ENCODE results near the gene BRS3.

DNA sequence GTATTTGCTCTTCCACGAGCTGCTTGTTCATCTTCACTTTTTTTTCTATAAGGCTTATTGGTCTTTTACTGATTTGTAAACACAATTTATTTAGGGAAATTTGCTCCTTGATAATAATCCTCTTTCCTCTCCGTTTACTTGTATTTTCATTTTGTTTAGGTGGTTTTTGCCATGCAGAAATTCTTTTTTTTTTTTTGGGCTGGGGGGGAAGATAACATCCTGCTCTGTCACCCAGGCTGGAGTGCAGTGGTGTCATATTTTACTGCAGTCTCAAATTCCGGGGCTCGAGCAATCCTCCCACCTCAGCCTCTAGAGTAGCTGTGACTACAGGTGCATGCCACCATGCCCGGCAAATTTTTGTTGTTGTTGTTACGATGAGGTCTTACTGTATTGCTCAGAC, 31.6 kb upstream of the BRS3 start:
- no peak for TF ChIP-seq CHD2 (IDR thresholded peaks at IDR 0.05; ENCODE audit: borderline replicate concordance, low read depth, low read length)
- TF ChIP-seq, protein P1, sequence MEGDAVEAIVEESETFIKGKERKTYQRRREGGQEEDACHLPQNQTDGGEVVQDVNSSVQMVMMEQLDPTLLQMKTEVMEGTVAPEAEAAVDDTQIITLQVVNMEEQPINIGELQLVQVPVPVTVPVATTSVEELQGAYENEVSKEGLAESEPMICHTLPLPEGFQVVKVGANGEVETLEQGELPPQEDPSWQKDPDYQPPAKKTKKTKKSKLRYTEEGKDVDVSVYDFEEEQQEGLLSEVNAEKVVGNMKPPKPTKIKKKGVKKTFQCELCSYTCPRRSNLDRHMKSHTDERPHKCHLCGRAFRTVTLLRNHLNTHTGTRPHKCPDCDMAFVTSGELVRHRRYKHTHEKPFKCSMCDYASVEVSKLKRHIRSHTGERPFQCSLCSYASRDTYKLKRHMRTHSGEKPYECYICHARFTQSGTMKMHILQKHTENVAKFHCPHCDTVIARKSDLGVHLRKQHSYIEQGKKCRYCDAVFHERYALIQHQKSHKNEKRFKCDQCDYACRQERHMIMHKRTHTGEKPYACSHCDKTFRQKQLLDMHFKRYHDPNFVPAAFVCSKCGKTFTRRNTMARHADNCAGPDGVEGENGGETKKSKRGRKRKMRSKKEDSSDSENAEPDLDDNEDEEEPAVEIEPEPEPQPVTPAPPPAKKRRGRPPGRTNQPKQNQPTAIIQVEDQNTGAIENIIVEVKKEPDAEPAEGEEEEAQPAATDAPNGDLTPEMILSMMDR (IDR thresholded peaks at IDR 0.05 in 2 of 3, conservative IDR thresholded peaks at IDR 0.05 in 1 of 3; ENCODE audit: control insufficient read depth in 2 of 3, extremely low read depth in 1 of 3, insufficient read depth in 1 of 3, low read depth in 3 of 3, low read length in 3 of 3) = no peak
- no peak for TF ChIP-seq NFYB (IDR thresholded peaks at IDR 0.05; ENCODE audit: insufficient read depth, low read depth, low read length)
- TF ChIP-seq MXI1 (IDR thresholded peaks at IDR 0.05; ENCODE audit: low read depth, low read length) = no peak
- TF ChIP-seq, protein P2, sequence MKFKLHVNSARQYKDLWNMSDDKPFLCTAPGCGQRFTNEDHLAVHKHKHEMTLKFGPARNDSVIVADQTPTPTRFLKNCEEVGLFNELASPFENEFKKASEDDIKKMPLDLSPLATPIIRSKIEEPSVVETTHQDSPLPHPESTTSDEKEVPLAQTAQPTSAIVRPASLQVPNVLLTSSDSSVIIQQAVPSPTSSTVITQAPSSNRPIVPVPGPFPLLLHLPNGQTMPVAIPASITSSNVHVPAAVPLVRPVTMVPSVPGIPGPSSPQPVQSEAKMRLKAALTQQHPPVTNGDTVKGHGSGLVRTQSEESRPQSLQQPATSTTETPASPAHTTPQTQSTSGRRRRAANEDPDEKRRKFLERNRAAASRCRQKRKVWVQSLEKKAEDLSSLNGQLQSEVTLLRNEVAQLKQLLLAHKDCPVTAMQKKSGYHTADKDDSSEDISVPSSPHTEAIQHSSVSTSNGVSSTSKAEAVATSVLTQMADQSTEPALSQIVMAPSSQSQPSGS (IDR thresholded peaks at IDR 0.05; ENCODE audit: low read length) = no peak
- TF ChIP-seq BHLHE40 (IDR thresholded peaks at IDR 0.05; ENCODE audit: borderline replicate concordance in 1 of 2, low read depth in 2 of 2, low read length in 1 of 2) = no peak
- no peak for TF ChIP-seq CEBPB (IDR thresholded peaks at IDR 0.05; ENCODE audit: borderline replicate concordance in 1 of 2, low read depth in 2 of 2, low read length in 2 of 2)
- TF ChIP-seq JUNB (IDR thresholded peaks at IDR 0.05) = no peak

All from GM12878 (cell line).